Left ventricle myocardium superior (tissue), 1 donor: ENCODE results near the gene MVK. TPM values are rescaled to one million over a fixed set of nuclear protein-coding genes. Genes with fewer than 3 reads are reported as not detected.

Source experiments
- ATAC-seq: fragments of 200-7000 bp; cut with Tn5 transposase; one replicate; pipeline ENCODE4 v1.9.1; 2020; ENCODE audit warnings: mild to moderate bottlenecking, moderate library complexity
- DNase-seq: peaks from one replicate; pipeline ENCODE4 v3.0.0-alpha.2; 2020
- intact Hi-C: fragments of 100-400 bp; cut with micrococcal nuclease; formaldehyde crosslinking; loops from one replicate; pipeline ENCODE4 v1.11.0; 2022
- total RNA-seq: library from RNA; stranded (reverse); fragmentation: NEBNext Ultra II Directional; extraction: Animal tissue kit (Norgen Biotek cat#: 25700); gene quantifications from one replicate; pipeline ENCODE4 v1.2.1, GENCODE V29; 2021
- donor health status: DM: no; HTN: yes; CAD: no; lungs with severe emphysema.

MVK gene
- total RNA-seq, 1 donor from 2014 or later = 9.7 TPM

DNA sequence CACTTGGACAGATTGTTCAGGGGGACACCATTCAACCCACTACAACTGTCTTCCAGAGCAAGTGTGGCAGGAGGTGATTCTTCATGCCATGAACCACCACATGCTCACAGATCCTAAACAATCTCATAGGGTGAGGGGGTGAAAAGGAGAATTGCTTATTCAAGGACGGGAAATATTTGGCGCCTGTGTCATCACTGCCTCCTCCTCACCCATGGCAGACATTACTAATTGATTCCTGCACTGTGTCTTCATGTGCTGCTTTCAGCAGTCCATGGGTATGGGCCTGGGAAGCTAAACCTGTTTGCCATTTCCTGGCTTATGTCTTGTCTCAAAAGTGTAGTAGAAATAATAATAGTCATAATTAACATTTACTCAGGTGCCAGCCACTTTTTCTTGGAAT is 31.6 kb upstream of the MVK start:
- DNase-seq = no peak
- ATAC-seq = no peak
- intact Hi-C loops = no loop called here

DNA sequence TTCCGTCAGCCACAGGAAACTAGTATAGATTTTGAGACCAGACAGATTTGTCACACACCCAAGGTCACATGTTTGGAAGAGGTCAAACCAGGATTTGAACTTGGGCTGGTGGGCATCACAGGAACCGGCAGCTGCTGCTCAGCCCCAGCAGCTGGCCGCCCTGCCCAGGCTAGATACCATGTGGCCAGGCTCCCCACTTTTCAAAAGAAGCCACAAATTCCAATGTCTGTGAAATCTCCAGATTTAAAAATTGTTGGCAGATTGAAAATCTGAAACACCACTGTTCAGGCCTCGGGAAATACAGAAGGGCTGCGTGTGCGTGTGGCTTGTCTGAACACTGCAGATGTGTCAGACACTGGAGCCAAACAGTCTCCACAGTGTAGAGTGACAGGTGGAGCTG is 30.7 kb upstream of the MVK start:
- intact Hi-C loops = no loop called here
- ATAC-seq = no peak

DNA sequence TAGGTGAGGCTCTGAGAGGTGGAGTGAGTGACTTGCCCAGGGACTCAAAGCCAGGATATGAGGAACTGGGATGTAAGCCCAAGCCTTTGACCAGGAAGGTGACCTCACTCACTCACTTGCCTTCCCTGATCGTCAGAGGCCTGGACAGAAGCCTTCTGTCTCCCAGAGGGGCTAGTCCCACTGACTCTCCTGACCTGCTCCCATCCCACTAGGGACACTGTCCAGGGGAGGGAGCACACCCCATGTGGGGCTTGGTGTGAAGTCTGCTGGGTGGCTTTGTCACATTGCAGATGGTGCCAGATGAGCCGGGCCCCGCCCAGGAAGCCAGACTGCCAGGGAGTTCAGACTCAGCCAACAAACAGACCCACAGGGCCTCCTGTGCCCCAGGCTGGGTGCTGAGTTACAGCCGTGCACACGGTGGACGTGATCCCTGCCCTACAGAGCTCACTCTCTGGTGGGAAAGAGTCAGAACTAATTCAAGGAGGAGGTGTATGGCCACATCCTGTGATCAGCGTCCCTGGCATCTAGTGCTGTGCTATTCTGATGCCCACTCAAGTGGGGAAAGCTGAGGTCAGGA is 28.6 kb upstream of the MVK start:
- ATAC-seq (peak; percentile 60), DNase-seq (no peak)
- intact Hi-C loops = no loop called here

More for the DNA sequence above, 30.7 kb upstream of the MVK start:
- DNase-seq = no peak

DNA sequence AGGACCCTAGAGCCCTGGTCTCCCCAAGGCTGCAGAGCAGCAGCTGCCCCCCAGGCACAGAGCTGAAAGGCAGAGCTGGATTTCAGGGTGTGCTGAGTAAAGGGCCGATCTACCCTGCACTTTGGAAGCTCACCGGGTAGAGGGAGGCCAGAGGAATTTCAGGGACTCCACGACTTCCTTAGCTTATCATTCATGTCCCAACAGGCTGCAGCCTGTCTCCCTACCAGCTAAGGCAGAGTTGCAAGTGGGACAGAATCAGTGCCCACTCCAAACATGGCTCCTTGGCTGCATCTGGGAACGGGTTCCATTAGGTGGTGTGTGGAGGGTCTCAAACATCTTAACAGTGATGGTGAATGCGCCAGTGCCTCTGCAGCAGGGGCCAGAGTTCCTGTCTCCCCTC is 27.8 kb upstream of the MVK start:
- ATAC-seq = no peak
- intact Hi-C loops = no loop called here
- DNase-seq = no peak

DNA sequence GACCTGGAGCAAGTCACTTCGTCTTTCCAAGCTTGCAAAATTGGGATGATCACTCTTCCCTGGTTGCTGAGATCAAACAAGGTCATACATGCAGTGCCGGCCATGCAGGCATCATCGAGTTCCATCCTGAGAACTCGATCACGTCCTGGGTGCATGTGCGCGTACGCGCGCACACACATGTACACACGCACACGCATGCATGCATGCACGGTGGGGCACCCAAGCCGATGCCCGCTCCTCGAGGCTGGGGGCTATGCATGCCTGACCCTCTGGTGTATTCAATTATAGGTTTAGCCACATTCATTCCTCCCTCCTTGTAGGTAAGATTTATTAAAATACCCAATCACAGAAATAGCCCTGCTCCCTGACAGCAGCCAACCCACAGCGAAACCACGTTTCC is 26.3 kb upstream of the MVK start:
- ATAC-seq (no peak), DNase-seq (no peak)
- intact Hi-C loops = no loop called here

DNA sequence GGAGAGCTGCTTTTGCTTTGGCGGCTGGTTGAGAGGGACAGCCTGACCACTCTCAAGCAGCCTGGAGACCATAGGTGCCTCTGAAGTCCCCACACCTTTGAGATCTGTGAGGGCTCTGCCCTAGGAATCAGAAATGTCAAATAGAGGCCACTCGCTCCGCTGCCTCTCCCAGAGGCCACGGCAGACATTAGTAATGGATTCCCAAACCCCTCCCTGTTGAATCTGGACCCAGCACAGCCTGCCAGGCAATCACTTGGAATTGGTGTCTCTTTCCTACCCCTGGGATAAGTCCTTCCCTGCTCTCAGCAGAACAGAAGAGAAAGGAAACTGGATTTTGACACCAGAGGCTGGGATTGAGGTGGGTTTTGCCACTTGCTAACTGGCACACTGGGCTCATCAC is 25.3 kb upstream of the MVK start:
- ATAC-seq (no peak), DNase-seq (no peak)
- intact Hi-C loops = no loop called here

DNA sequence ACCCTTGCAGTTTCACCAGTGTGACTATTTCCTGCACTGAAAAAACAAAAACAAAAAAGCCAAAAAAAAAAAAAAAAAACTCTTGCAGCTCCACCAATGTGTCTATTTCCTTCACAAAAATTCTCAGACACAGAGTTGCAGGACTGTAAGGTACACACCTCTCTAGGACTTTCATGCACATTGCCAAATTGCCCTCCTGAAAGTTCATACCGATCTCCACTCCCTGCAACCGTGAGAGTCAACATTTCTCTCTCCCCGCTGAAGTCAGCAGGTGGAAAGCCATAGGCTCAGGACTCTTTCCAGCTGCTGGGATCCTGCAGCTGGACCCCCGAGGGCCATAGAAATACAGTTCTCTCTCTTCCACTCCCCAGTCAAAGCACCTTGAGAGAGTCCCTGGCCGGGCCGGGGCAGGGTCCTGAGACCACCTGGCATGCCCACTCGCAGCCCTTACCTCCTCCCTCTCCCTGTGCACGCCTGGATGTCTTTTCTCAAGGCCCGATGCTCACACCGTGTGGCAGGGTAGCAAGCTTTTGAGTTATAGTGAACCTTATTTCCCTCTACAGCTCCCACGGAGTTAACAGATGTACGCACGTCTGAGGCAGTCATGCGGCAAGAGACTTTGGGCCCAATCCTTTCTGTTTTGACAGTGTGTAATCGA is 23.9 kb upstream of the MVK start:
- intact Hi-C loops = no loop called here
- DNase-seq = no peak
- ATAC-seq = no peak

DNA sequence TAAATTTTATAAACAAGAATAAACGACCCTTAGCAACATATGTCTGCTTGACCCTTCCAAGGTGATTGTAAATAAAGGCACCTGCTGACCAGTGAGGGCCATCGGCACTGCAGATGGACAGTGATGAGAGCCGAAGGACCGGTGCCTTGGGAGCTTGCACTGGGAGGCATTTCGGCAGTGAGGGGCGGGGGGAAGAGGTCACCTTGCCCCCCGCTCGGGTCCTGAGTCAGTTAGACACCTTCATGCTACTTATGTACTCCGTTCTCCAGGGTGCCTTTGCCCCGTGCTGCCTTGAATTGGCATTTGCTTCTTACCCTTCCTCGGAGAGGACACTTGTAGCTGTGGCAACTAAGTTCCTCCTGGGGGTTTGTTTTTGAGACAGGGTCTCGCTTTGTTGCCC is 23.3 kb upstream of the MVK start:
- DNase-seq (no peak), ATAC-seq (no peak)
- intact Hi-C loops = no loop called here

DNA sequence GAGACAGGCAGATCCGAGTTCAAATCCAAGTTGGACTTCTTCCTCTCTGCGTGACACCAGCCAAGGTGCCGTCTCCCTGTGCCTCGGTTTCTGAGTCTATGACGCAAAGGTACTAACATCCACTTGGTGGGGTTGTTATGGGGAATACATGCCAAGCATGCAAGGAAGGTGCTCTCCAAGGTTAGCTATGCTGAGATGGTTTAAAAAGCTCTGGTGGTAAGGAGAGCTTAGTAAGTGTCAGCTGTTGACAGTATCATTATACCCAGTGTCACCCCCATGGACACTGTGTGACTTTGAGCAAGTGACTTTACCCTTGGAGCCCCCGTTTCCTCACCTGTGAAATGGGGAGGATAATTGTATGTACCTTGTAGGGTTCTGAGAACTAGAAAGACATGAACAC is 22.5 kb upstream of the MVK start:
- DNase-seq (no peak), ATAC-seq (no peak)
- intact Hi-C loops = no loop called here

DNA sequence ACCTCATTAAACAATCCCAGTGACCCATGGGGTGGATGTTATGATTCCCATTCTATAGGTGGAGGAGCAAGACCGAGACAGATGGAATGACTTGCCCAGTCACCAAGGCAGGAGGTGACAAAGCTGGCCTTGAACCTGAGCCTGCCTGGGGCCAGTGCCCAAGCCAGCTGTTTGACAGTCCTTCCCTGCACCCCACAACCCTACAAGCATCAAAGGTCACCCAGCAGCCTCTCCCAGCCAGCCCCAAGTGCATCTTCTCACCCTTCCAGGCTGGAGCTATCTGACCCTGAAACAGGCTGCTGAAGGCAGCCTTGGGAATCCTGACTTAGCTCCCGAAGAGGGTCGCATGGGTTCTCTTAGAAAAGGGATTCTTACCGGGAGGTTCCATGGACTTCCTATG is 20.6 kb upstream of the MVK start:
- intact Hi-C loops = no loop called here
- DNase-seq (no peak), ATAC-seq (no peak)

DNA sequence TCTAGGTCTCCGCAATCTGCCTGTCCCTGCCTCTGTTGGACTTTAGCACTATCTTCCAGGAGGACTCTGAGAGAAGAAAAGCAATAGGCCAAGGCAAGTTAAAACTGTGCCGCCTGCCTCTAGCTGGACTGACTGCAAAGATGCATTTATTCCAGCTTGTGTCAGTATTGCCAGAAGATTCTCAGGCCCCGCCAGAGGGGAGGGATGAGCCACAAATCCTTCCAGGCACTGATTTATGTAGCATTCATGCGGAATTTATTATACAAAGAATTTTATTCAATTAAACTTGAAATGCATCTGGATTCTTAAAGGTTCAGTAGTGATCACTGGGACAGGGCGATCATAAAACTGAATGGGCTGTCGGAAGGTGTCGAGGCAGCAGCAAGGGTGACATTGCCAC is 20.1 kb upstream of the MVK start:
- no peak for DNase-seq
- no peak for ATAC-seq
- intact Hi-C loops = no loop called here

DNA sequence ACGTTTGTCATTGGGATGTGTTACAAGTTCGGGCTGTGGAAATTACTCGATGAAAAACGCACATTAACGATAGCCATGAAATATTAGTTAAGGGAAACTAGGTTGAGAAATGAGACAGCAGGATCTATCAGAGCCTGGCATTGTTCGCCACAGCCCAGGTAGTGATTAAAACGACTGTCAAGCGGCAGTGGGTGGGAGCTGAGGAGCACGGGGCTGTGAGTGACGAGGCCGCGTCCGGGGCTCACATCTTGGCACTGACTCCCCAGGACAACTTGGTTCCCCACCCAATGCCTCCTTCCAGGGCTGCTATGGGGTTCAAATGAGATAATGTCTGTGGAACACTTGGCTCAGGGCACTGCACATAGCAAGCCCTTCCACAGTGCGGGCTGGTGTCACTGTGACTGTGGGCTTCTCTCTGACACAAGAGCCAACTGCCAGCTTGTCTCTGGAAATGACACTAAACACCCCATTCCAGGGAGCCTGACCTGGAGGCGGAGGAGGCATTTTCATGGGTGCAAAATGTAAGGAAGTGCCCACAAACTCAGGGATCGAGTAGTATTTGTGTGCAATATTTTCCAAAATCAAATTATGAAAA is 19.6 kb upstream of the MVK start:
- ATAC-seq (no peak), DNase-seq (no peak)
- intact Hi-C loops = no loop called here

DNA sequence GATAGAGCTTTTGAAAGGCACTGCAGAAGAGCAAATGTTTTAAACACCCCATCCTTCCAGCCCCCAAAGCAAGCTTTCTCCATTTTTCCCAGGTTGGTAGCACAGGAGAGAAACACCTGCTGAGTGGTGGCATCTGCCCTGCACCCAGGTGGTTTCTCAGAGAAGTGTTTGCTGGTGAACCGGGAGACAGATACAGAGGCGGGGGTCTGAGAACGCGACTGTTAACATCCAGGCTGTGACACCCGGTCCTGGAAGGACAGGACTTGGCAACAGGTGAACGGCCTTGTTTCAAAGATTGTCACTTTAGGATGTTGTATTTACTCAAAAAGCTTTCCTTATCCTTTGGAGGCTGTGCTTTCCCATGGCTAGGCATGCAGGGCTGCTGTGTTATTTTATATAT is 18.8 kb upstream of the MVK start:
- intact Hi-C loops = no loop called here
- ATAC-seq = no peak
- no peak for DNase-seq

DNA sequence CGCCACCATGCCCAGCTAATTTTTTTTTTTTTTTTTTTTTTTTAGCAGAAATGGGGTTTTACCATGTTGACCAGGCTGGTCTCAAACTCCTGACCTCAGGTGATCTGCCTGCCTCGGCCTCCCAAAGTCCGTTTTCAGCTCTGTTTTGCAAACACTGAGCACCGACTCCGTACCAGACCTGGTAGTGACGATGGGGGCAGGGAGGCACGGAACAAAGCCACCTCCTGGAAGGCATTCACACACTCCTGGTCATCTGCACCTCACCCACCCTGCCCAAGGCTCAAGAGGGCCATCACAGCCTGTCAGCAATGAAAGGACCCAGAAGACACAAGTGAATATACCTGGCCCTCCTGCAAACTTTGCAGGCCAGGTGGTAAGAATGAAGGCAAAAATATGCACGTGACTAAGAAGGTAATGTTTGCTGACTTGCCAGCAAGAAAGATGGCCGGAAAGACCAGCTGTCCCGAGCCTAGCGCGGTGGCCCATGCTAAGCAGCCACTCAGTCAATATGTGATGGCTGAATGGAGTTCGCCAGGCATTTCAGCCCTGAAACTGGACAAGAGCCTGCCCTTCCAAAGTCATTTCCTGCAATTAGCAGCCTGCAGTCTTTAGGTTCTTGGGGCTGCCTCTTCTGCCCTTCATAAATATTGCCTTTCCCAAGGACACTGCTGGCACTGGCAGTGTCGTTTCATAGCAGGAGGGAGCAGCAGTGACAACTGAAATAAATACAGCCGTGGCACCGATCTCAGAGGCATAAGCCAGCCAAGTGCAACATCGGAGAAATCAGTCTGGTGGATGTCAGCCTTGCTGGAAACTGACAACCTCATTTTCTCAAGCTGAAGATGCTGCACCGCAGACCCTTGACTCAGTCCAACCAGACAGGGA is 17.9 kb upstream of the MVK start:
- ATAC-seq (no peak), DNase-seq (no peak)
- intact Hi-C loops = no loop called here

DNA sequence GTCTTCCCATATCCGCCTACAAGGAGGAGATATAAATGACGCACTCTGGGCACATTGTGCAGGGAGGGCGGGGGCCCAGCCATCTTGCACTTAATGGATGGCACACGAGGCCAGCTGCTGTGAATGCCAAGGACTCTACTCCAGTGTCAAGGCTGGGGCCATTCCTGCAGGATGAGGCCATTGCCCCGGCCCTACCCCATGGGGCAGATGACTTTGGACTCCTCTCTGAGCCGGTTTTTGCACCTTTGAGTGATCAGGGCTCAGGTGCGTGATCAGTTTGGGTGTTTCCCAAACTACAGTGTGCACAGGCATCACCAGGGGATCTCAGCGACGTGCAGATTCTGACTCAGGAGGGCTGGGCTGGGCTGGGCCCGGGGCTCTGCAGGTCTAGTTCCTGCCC is 16.4 kb upstream of the MVK start:
- intact Hi-C loops = no loop called here
- DNase-seq (no peak), ATAC-seq (no peak)

DNA sequence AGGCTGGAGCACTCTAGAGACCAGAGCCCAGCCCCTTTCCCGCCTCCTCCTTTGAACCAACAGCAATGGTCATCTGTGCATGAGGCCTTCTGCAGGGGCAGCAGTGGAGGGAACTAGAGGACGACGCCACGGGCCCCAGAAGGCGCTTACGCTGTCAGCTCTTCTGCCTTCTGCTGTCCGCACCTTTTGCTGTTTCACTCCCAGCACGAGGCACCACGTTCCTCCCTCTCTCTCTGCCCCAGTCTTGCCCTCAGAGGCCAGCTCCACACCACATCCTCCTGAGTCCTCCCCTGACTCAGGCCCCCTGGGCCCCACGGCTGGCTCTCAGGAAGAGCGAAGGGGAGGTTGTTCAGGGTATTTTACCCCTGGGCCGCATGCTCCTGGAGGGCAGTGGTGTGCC is 15.8 kb upstream of the MVK start:
- no peak for DNase-seq
- intact Hi-C loops = no loop called here
- no peak for ATAC-seq

DNA sequence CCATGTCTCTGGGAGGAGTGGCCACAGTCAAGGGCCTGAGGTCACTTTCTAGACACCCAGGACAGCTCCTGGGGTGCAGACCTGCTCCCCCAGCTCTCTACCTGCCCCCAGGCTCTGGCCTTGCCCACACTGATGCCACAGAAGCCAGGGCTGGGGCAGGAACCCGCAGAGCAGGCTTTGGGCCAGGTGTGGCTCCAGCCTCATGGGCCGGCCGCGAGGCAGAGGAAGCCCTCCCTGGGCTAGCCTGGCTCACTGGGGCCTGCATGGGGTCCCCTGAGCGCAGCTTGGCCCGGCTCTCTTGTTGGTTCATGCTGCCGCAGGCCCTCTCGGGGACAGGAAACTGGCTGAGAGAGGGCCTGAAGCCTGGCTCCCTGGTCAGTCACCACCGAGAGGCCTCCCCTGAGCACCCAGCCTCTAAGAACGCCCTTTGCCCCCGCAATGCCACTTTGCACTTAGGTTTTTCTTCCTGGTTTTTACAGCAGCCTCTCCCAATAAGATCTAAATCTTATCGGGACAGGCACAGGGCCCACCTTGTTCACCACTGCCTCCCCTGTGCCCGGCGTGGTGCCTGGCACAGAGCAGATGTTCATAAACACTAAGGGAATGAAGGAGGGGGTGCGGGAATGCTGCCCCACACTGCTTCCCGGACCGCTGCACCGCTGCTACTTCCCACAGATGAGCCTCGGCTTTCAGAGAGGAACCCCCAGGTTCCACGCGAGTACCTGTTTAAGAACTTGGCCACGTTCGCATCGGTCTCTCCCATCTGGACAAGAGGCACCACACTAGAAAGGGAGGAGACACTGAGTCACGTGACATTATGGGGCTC is 15.0 kb upstream of the MVK start:
- intact Hi-C loops = no loop called here
- no peak for DNase-seq
- ATAC-seq = no peak

DNA sequence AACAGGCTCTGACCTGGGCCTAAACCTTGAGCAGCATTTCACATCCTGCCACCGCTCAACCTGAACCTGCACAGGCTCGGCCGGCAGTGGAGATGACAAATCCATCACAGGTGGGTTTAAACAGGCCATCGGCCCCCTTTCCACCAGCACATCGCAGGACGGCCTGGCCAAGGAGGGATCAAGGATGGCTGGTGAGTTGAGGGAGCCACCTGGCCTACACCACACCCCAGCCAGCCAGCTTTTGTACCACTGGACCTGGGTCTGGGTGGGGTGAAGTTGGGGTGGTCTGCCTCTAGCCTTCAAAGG is 14.4 kb upstream of the MVK start:
- intact Hi-C loops = no loop called here
- DNase-seq (no peak), ATAC-seq (no peak)

DNA sequence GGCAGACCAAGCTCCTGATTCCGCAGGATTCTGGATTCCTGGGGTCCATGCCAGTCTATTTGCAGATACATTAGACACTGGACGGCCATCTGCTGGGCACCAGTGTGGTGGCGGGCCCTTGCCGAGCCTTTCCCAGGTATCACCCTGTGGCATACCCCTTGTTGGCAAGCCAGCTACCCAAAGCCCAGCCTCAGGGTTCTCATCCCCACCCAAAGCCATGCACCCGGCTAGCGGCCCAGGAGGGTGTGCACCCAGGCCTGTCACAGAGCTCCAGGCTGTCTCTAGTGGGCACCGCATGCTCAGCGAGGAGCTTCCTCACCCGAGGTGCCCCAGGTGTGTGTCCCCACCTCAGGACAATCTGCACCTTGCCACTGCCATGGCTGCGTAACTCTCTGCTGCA is 14.0 kb upstream of the MVK start:
- ATAC-seq (no peak), DNase-seq (no peak)
- intact Hi-C loops = no loop called here
